ENCODE measurements around the gene TSPAN2. TPM values are rescaled to one million over a fixed set of nuclear protein-coding genes. Genes with fewer than 3 reads are reported as not detected.
A peak's percentile ranks its signal among the peaks of the same experiment; 100 is the strongest.

TSPAN2 gene
- polyA plus RNA-seq, 1 donor from 2014 or later = 34.4 TPM

- Histone ChIP-seq H3K9me3 (ENCODE audit: low read length) (no peaks in the 10 kb centered on the region), H2AFZ (ENCODE audit: low read depth, low read length) (no peak overlapping the region), H3K27ac (ENCODE audit: low read length) (no peak overlapping the region), H3K36me3 (ENCODE audit: insufficient read depth, low read length) (no peaks in the 10 kb centered on the region), H3K4me2 (ENCODE audit: low read length) (no peak overlapping the region), H3K9ac (ENCODE audit: low read length) (no peak overlapping the region), H3K27me3 (ENCODE audit: insufficient read depth, low read depth, low read length) (peaks cover 3% of the 10 kb centered on the region), H3K79me2 (replicated peaks; ENCODE audit: insufficient read depth, low read length) (no peaks in the 10 kb centered on the region), H3F3A (ENCODE audit: insufficient read depth, low read length, poor library complexity, severe bottlenecking) (no peaks in the 10 kb centered on the region), H4K20me1 (ENCODE audit: insufficient read depth) (no peaks in the 10 kb centered on the region), H3K9me2 (ENCODE audit: insufficient read depth, low read length) (no peaks in the 10 kb centered on the region), H3K4me3 (ENCODE audit: low read length) (peak overlapping the region; percentile 82)
- no peak for TF ChIP-seq SMC3 (conservative IDR thresholded peaks at IDR 0.05; ENCODE audit: poor library complexity)
- no peak for TF ChIP-seq EP300 (conservative IDR thresholded peaks at IDR 0.05; ENCODE audit: poor library complexity, severe bottlenecking)
- no peak for TF ChIP-seq EZH2 (IDR thresholded peaks at IDR 0.05; ENCODE audit: borderline replicate concordance, insufficient read depth, low read length, poor library complexity, severe bottlenecking)
- TF ChIP-seq RAD21 (conservative IDR thresholded peaks at IDR 0.05) = no peak
These were observed 1.2 kb upstream of the TSPAN2 start for GRCh38 chr1:115090540-115090939.

GRCh38 chr1:115090186-115090490, 835 bp upstream of the TSPAN2 start:
- H3K9me3 ChIP-seq (ENCODE audit: low read length) = no peaks in the 10 kb centered on the region
- no peaks in the 10 kb centered on the region for H3K36me3 ChIP-seq (ENCODE audit: insufficient read depth, low read length)
- no peaks in the 10 kb centered on the region for H3K9me2 ChIP-seq (ENCODE audit: insufficient read depth, low read length)
- H3K4me2 ChIP-seq (ENCODE audit: low read length) = peak overlapping the region; percentile 34
- no peak overlapping the region for H2AFZ ChIP-seq (ENCODE audit: low read depth, low read length)
- no peaks in the 10 kb centered on the region for H3K79me2 ChIP-seq (replicated peaks; ENCODE audit: insufficient read depth, low read length)
- no peak overlapping the region for H3K27ac ChIP-seq (ENCODE audit: low read length)
- H3F3A ChIP-seq (ENCODE audit: insufficient read depth, low read length, poor library complexity, severe bottlenecking) = no peaks in the 10 kb centered on the region
- peak overlapping the region; percentile 82 for H3K4me3 ChIP-seq (ENCODE audit: low read length)
- no peak for TF ChIP-seq RAD21 (conservative IDR thresholded peaks at IDR 0.05)
- TF ChIP-seq TAF1 (IDR thresholded peaks at IDR 0.05; ENCODE audit: low read depth) = no peak
- TF ChIP-seq SMC3 (conservative IDR thresholded peaks at IDR 0.05; ENCODE audit: poor library complexity) = no peak
- TF ChIP-seq, protein P1, sequence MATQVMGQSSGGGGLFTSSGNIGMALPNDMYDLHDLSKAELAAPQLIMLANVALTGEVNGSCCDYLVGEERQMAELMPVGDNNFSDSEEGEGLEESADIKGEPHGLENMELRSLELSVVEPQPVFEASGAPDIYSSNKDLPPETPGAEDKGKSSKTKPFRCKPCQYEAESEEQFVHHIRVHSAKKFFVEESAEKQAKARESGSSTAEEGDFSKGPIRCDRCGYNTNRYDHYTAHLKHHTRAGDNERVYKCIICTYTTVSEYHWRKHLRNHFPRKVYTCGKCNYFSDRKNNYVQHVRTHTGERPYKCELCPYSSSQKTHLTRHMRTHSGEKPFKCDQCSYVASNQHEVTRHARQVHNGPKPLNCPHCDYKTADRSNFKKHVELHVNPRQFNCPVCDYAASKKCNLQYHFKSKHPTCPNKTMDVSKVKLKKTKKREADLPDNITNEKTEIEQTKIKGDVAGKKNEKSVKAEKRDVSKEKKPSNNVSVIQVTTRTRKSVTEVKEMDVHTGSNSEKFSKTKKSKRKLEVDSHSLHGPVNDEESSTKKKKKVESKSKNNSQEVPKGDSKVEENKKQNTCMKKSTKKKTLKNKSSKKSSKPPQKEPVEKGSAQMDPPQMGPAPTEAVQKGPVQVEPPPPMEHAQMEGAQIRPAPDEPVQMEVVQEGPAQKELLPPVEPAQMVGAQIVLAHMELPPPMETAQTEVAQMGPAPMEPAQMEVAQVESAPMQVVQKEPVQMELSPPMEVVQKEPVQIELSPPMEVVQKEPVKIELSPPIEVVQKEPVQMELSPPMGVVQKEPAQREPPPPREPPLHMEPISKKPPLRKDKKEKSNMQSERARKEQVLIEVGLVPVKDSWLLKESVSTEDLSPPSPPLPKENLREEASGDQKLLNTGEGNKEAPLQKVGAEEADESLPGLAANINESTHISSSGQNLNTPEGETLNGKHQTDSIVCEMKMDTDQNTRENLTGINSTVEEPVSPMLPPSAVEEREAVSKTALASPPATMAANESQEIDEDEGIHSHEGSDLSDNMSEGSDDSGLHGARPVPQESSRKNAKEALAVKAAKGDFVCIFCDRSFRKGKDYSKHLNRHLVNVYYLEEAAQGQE (IDR thresholded peaks at IDR 0.05; ENCODE audit: borderline replicate concordance) = no peak
- no peak for TF ChIP-seq MXI1 (conservative IDR thresholded peaks at IDR 0.05; ENCODE audit: poor library complexity, severe bottlenecking)
- no peak for TF ChIP-seq POLR2AphosphoS5 (IDR thresholded peaks at IDR 0.05)
- peak overlapping the region; percentile 79 for H3K9ac ChIP-seq (ENCODE audit: low read length)
- no peaks in the 10 kb centered on the region for H4K20me1 ChIP-seq (ENCODE audit: insufficient read depth)
- H3K27me3 ChIP-seq (ENCODE audit: insufficient read depth, low read depth, low read length) = peaks cover 3% of the 10 kb centered on the region

DNA sequence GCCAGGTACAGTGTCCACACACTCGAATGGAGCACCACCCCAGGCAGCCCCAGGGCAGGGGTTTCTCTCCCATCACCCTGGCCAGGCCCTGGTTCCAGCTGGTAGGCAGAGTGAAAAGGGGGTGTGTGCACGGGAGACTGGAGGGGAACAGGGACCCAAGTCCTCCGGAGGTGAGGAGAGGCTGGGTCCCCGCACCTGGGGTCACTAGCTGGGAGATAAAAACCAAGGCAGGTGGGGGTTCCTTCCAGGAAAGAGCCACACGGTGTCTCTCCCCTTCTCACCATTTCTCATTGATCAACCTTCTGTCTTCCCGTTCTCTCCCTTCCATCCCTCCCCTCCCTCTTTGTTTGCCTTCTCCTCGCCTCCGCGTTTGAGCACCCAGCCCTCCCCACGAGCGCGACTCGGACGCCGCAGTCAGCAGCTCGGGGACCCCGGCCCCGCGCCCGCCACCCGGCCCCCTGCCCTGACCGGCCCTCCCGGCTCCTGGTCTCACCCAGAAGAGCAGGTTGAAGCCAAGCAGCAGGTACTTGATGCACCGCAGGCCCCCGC, 358 bp downstream of the TSPAN2 start:
- Histone ChIP-seq H3K36me3 (ENCODE audit: insufficient read depth, low read length) (no peaks in the 10 kb centered on the region), H3K79me2 (replicated peaks; ENCODE audit: insufficient read depth, low read length) (no peaks in the 10 kb centered on the region), H2AFZ (ENCODE audit: low read depth, low read length) (peak overlapping the region; percentile 37), H3K9me2 (ENCODE audit: insufficient read depth, low read length) (no peaks in the 10 kb centered on the region), H3K4me3 (ENCODE audit: low read length) (peak overlapping the region; percentile 82), H3K9ac (ENCODE audit: low read length) (peak overlapping the region; percentile 79), H3K4me2 (ENCODE audit: low read length) (peak overlapping the region; percentile 52), H3K9me3 (ENCODE audit: low read length) (no peaks in the 10 kb centered on the region), H4K20me1 (ENCODE audit: insufficient read depth) (no peaks in the 10 kb centered on the region), H3F3A (ENCODE audit: insufficient read depth, low read length, poor library complexity, severe bottlenecking) (no peaks in the 10 kb centered on the region), H3K27ac (ENCODE audit: low read length) (peak overlapping the region; percentile 53), H3K27me3 (ENCODE audit: insufficient read depth, low read depth, low read length) (peaks cover 3% of the 10 kb centered on the region)
- TF ChIP-seq TAF1 (IDR thresholded peaks at IDR 0.05; ENCODE audit: low read depth) = no peak
- TF ChIP-seq RAD21 (conservative IDR thresholded peaks at IDR 0.05) = no peak
- no peak for TF ChIP-seq EP300 (conservative IDR thresholded peaks at IDR 0.05; ENCODE audit: poor library complexity, severe bottlenecking)
- no peak for TF ChIP-seq EZH2 (IDR thresholded peaks at IDR 0.05; ENCODE audit: borderline replicate concordance, insufficient read depth, low read length, poor library complexity, severe bottlenecking)
- no peak for TF ChIP-seq CTCF (IDR thresholded peaks at IDR 0.05; ENCODE audit: poor library complexity, severe bottlenecking)
- TF ChIP-seq, protein P1 (IDR thresholded peaks at IDR 0.05; ENCODE audit: borderline replicate concordance) = no peak
- TF ChIP-seq MXI1 (conservative IDR thresholded peaks at IDR 0.05; ENCODE audit: poor library complexity, severe bottlenecking) = no peak
- TF ChIP-seq SMC3 (conservative IDR thresholded peaks at IDR 0.05; ENCODE audit: poor library complexity) = no peak
- TF ChIP-seq POLR2AphosphoS5 (IDR thresholded peaks at IDR 0.05) = no peak

Data from neural cell (in vitro differentiated cells).